ENCODE measurements around the gene GPATCH3. TPM values are rescaled to one million over a fixed set of nuclear protein-coding genes. Genes with fewer than 3 reads are reported as not detected.

GPATCH3 gene
- total and polyA plus RNA-seq, 2 of the 4 experiments (the other 2 are of a cell fraction) = 5.2 to 8.0 TPM

- in situ Hi-C loops (cut with MboI; ENCODE audit: low sequenced_read_pairs) = no loop called here
Observed at GRCh38 chr1:26857473-26858060, 42.7 kb downstream of the GPATCH3 start.

More at GRCh38 chr1:26857473-26858060, 42.7 kb downstream of the GPATCH3 start:
- dilution Hi-C loops (cut with HindIII; ENCODE audit: low sequenced_read_pairs, unreplicated experiment) (no loop called here), intact Hi-C loops (cut with micrococcal nuclease) (no loop called here)
- Histone ChIP-seq H3K9me1 (ENCODE audit: insufficient read depth, low read length) (no peaks in the 10 kb centered on the region), H2AK9ac (replicated peaks; ENCODE audit: low read depth, low read length, poor library complexity) (no peak overlapping the region), H2BK120ac (ENCODE audit: low read depth, low read length) (no peak overlapping the region), H3K23ac (ENCODE audit: low read depth, low read length) (no peak overlapping the region), H2BK20ac (ENCODE audit: low read depth, low read length) (no peak overlapping the region), H3K79me1 (ENCODE audit: low read depth in 1 of 2, low read length in 2 of 2) (no peaks in the 10 kb centered on the region), H2BK15ac (ENCODE audit: low read depth, low read length) (no peak overlapping the region), H2AK5ac (ENCODE audit: low read depth, low read length) (no peak overlapping the region), H3K4me3 (ENCODE audit: insufficient read depth, low read depth, low read length) (no peak overlapping the region), H3K36me3 (ENCODE audit: control insufficient read depth, insufficient read depth, low read length) (peaks cover 25% of the 10 kb centered on the region), H3K27ac (ENCODE audit: insufficient read depth, low read length) (no peak overlapping the region), H3K9me3 (ENCODE audit: control insufficient read depth, insufficient read depth, low read length) (no peaks in the 10 kb centered on the region), H3K56ac (ENCODE audit: extremely low read depth, insufficient read depth, low read length) (no peak overlapping the region), H2AFZ (replicated peaks; ENCODE audit: low read length, poor library complexity) (no peak overlapping the region), H4K8ac (ENCODE audit: low read depth in 2 of 2, low read length in 2 of 2) (no peak overlapping the region), H3K27me3 (ENCODE audit: control insufficient read depth, insufficient read depth, low read length) (no peaks in the 10 kb centered on the region), H3K14ac (replicated peaks; ENCODE audit: low read depth, low read length) (no peak overlapping the region), H3K4me2 (ENCODE audit: low read depth, low read length) (no peak overlapping the region), H4K91ac (ENCODE audit: insufficient read depth, low read depth, low read length) (no peak overlapping the region), H4K5ac (ENCODE audit: low read depth, low read length) (no peak overlapping the region), H2BK5ac (ENCODE audit: low read depth, low read length, poor library complexity, severe bottlenecking) (no peak overlapping the region), H3K9ac (ENCODE audit: low read depth, low read length) (no peak overlapping the region), H4K20me1 (ENCODE audit: insufficient read depth, low read length) (no peaks in the 10 kb centered on the region; the same call in 1 of the 2 replicates), H3K4me1 (ENCODE audit: control insufficient read depth, insufficient read depth, low read length) (no peaks in the 10 kb centered on the region), H3K18ac (ENCODE audit: low read depth, low read length) (no peak overlapping the region), H3K4ac (ENCODE audit: low read depth, low read length) (no peak overlapping the region)
- ChIA-PET CTCF (interaction anchor here (0.9 kb wide), 1 partner anchor 258 kb away, joined by 3 read pairs; no protein-coding TSS in a partner anchor), POLR2A (ENCODE audit: unreplicated experiment) (no interaction called here)
- ATAC-seq (ENCODE audit: low read depth) = no peak
- TF ChIP-seq CHD1 (IDR thresholded peaks at IDR 0.05; ENCODE audit: low read depth, low read length) (no peak), NFE2L2 (IDR thresholded peaks at IDR 0.05; ENCODE audit: low read depth, low read length) (no peak), USF2 (IDR thresholded peaks at IDR 0.05; ENCODE audit: low read depth, low read length) (no peak)
- BruUV-seq (replicated peaks) = no TSS peak
- no peak for DNase-seq
- 87% methylated on average over 3 of the region's 8 CpGs; no CpG with 5 or more reads in 1 of the 2 experiments for WGBS, 2 experiments (ENCODE audit: extremely low coverage in 2 of 2, insufficient read length in 1 of 2)

Data from IMR-90 (cell line).